Rectal smooth muscle tissue (tissue), 1 donor: ENCODE measurements around the gene IFNA4.
"Not testable (repeated sequence)": the region's sequence is repeated elsewhere in the genome, so short reads cannot be mapped to it uniquely, and the experiment has no call there.

Source experiments
- H3K27ac ChIP-seq: one replicate; pipeline ENCODE4 v1.7.0; 2013; ENCODE audit warnings: low read depth, low read length, inconsistent platforms
- H3K27me3 ChIP-seq: one replicate; pipeline ENCODE4 v1.7.0; 2013; ENCODE audit warnings: low read length; ENCODE audit not compliant: control insufficient read depth, insufficient read depth
- H3K36me3 ChIP-seq: one replicate; pipeline ENCODE4 v1.7.0; 2013; ENCODE audit warnings: low read length; ENCODE audit not compliant: control insufficient read depth, insufficient read depth
- H3K4me1 ChIP-seq: one replicate; pipeline ENCODE4 v1.7.0; 2013; ENCODE audit warnings: low read length; ENCODE audit not compliant: control insufficient read depth, insufficient read depth
- H3K4me3 ChIP-seq: one replicate; pipeline ENCODE4 v1.7.0; 2013; ENCODE audit warnings: low read length
- H3K9ac ChIP-seq: one replicate; pipeline ENCODE4 v1.7.0; 2013; ENCODE audit warnings: low read length

IFNA4 gene

DNA sequence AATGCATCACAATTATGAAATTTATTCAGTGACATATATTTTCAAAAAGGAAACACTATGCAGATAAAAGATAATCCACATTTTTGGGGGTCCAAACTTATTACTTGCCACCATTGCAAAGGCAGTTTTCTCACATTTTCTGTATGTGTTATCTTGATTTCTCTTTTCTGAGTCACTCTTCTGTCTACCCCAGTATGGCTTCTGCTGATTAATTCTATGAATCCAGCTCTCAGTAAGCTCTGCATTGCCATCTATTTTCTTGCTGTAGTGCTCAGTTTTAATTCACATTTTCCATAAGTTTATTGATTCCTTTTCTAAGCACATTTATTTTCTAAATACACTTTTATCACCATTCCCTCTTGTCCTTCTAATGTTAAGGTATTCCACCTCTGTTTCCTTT is 17.8 kb upstream of the IFNA4 start:
- Histone ChIP-seq H3K27me3 (no peaks in the 10 kb centered on the region), H3K4me1 (no peaks in the 10 kb centered on the region), H3K4me3 (no peak overlapping the region), H3K9ac (no peak overlapping the region), H3K27ac (no peak overlapping the region), H3K36me3 (no peaks in the 10 kb centered on the region)

DNA sequence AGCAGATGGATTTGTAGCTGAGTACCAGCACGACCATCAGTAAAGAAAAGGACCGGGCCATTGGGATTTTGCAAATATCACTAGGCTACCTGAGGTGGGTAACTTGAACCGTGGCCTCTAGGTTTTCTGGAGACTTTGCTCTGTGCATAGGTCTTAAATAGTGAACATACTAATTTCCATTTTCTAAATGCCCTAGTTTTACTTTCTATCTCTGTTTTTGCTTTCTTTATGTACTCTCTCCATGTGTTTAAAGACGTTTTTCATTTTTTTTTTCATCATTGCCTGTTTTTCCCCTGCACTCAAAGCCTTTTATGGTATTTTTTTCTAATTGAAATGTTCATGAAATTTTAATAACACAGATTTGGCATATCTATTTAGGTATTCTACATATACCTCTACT is 14.7 kb upstream of the IFNA4 start, which contains the start of gene IFNA7:
Gene IFNA7 (minus strand): TSS at position 101 of the 400 bp plus-strand sequence. CDS start 40 bp downstream, at position 61.
- H3K9ac ChIP-seq, H3K27me3 ChIP-seq, H3K4me1 ChIP-seq, H3K27ac ChIP-seq, H3K4me3 ChIP-seq, H3K36me3 ChIP-seq: not testable (repeated sequence)

DNA sequence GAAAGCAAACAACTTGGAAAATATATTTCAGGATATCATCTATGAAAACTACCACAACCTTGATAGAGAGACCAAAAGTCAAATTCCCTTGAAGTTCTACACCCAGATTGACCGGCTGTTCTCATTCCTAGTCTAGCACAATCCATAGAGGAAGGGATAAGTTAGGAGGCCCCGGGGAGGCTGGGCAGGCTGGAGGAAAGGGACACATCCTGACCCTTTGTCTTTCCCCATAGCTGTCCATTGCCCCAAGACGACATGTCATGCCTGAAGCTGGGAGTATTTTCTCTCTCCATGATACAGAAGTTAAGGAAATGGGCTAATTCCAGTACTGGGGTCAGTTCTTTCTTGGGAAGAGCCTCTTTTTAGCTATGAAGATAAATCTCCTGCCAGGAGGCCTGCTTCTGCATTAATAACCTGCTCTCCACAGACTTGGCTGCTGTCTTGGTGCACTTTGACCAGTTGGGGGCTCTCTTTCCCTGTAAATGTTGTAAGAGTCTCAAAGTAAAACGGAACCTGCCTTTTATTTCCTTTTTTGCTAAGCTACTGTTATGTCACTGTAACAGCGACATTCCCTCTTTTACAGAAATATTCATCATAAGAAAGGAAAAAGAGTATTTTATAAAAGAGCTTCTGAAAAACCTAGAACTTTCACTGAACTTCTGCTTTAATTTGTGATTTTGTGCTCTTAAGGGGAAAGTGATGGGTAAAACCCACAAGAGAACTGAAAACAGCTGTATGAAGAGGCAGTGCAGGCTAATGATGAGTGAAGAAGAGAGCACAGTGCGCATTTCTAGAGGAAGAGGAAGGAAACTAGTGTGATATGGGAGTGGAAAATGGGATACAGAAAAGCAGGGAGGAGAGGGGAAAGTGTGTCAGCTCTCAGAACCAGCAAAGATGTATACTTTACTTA is 7.7 kb upstream of the IFNA4 start:
- H3K4me3 ChIP-seq, H3K27ac ChIP-seq, H3K4me1 ChIP-seq, H3K27me3 ChIP-seq, H3K9ac ChIP-seq, H3K36me3 ChIP-seq: not testable (repeated sequence)

DNA sequence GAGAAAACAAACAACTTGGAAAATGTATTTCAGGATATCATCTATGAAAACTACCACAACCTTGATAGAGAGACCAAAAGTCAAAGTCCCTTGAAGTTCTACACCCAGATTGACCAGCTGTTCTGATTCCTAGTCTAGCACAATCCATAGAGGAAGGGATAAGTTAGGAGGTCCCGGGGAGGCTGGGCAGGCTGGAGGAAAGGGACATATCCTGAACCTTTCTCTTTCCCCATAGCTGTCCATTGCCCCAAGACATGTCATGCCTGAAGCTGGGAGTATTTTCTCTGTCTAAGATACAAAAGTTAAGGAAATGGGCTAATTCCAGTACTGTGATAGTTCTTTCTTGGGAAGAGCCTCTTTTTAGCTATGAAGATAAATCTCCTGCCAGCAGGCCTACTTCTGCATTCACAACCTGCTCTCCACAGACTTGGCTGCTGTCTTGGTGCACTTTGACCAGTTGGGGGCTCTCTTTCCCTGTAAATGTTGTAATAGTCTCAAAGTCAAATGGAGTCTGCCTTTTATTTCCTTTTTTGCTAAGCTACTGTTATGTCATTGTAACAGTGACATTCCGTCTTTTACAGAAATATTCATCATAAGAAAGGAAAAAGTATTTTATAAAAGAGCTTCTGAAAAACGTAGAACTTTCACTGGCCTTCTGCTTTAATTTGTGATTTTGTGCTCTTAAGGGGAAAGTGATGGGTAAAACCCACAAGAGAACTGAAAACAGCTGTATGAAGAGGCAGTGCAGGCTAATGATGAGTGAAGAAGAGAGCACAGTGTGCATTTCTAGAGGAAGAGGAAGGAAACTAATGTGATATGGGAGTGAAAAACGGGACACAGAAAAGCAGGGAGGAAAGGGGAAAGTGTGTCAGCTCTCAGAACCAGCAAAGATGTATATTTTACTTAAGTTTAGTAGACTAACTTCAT is 4.3 kb downstream of the IFNA4 start:
- H3K36me3 ChIP-seq, H3K4me3 ChIP-seq: not testable (repeated sequence)

DNA sequence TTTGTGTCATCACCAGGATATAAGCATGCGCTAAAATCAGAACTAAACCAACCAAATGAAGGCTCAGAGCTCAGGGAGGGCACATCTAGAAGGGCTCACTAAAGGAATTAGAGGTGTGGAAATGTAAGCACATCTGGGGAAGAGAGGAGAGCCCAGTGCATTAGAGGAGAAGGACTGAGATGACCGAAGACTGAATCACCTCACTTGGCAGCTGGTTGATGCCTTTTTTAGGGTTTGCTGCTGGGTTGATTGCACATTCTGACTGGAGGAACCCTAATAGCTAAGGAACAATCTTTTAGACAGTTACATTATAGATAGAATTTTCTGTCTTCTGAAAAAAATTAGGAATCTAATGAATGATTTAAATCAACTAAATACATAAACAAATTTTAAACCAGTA is 12.7 kb downstream of the IFNA4 start:
- H3K27me3 ChIP-seq: no peaks in the 10 kb centered on the region
- no peak overlapping the region for H3K9ac ChIP-seq
- H3K4me1 ChIP-seq: no peaks in the 10 kb centered on the region
- no peak overlapping the region for H3K4me3 ChIP-seq
- H3K36me3 ChIP-seq: no peaks in the 10 kb centered on the region
- H3K27ac ChIP-seq: no peak overlapping the region

More for the DNA sequence above, 4.3 kb downstream of the IFNA4 start:
- not testable (repeated sequence) for H3K27ac ChIP-seq, H3K27me3 ChIP-seq, H3K4me1 ChIP-seq, H3K9ac ChIP-seq

DNA sequence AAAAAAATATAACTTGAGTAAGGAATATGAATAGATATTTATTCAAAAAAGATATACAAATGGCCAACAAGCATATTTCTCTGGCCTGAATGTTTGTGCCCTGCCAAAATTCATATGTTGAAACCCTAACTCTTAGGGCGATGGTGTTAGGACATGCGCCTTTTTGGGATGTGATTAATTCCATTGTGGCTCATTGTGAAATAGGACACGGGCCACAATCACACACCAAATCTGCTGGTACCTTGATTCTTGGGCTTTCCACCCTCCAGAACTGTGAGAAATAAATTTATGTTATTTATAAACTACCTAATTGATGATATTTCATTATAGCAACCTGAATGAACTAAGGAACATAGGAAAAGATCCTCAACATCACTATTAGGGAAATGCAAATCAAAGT is 15.2 kb downstream of the IFNA4 start:
- no peak overlapping the region for H3K27ac ChIP-seq
- H3K4me1 ChIP-seq: no peaks in the 10 kb centered on the region
- no peak overlapping the region for H3K4me3 ChIP-seq

DNA sequence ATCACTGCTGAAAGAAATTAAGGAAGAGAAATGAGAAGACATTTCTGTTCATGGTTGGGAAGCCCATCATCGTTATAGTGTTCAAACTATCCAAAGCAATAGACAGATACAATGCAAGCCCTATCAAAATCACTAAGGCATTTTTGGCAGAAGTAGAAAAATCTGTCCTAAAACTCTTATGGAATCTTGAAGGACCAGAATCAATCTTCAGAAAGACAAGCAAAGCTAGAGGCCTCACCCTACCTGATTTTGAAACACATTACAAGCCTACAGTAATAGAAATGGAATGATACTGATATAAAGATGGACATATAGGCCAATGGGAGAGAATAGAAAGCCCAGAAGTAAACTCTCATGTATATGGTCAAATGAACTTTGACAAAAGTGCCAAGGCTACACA is 16.0 kb downstream of the IFNA4 start:
- Histone ChIP-seq H3K9ac (no peak overlapping the region), H3K4me1 (no peaks in the 10 kb centered on the region), H3K27me3 (no peaks in the 10 kb centered on the region), H3K27ac (no peak overlapping the region), H3K36me3 (no peaks in the 10 kb centered on the region), H3K4me3 (no peak overlapping the region)

More for the DNA sequence above, 15.2 kb downstream of the IFNA4 start:
- H3K36me3 ChIP-seq: no peaks in the 10 kb centered on the region
- no peaks in the 10 kb centered on the region for H3K27me3 ChIP-seq
- H3K9ac ChIP-seq: no peak overlapping the region

DNA sequence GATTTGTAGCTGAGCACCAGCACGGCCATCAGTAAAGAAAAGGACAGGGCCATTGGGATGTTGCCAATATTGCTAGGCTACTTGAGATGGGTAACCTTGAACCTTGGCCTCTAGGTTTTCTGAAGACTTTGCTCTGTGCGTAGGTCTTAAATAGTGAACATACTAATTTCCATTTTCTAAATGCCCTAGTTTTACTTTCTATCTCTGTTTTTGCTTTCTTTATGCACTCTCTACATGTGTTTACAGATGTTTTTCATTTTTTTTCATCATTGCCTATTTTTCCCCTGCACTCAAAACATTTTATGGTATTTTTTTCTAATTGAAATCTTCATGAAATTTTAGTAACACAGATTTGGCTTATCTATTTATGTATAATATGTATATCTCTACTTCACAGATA is 20.8 kb downstream of the IFNA4 start, which contains the start of gene IFNA21:
Gene IFNA21 (minus strand): TSS at position 101 of the 400 bp plus-strand sequence. CDS start 48 bp downstream, at position 53.
- not testable (repeated sequence) for H3K36me3 ChIP-seq, H3K4me1 ChIP-seq, H3K27ac ChIP-seq, H3K27me3 ChIP-seq, H3K4me3 ChIP-seq, H3K9ac ChIP-seq

DNA sequence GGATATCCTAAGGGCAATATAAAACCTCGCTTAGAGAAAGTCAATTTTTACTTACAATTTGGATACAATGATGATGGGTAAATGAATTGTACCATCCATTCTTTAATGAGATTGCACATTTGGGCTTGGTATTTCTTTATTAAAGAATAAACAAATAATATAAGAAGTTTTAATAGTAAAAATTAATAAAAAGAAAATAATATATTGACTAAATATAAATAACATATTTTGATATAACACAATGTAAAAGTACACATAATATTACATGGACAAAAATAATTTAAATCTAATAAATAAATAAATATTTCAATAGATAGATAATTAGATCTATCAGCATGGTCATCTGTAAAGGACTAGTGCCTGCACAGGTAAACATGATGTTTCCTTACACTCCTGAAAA is 21.9 kb downstream of the IFNA4 start:
- H3K4me1 ChIP-seq: no peaks in the 10 kb centered on the region
- no peaks in the 10 kb centered on the region for H3K36me3 ChIP-seq
- no peaks in the 10 kb centered on the region for H3K27me3 ChIP-seq
- no peak overlapping the region for H3K27ac ChIP-seq
- no peak overlapping the region for H3K9ac ChIP-seq
- no peak overlapping the region for H3K4me3 ChIP-seq

DNA sequence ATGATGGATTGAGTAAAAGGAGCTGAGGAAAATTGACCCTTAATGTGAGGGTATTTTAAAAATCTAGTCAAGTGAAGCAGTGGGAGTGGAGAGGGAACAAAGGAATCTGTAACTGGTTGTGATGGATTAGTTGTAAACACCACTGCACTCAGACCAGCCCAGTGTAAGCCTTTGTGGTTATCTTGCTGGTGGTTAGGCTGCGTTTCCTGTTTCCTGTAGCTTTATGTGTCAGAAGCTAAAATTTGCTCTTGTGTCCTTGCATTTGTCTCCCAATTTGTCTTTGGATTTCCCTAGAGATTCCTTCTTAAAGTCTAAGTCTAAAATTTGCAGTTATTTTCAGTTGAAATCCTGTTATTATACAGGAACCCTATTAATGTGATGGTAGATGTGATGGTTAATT is 27.2 kb downstream of the IFNA4 start:
- Histone ChIP-seq H3K27me3 (no peaks in the 10 kb centered on the region), H3K4me1 (no peaks in the 10 kb centered on the region), H3K9ac (no peak overlapping the region), H3K36me3 (no peaks in the 10 kb centered on the region), H3K27ac (no peak overlapping the region), H3K4me3 (no peak overlapping the region)

DNA sequence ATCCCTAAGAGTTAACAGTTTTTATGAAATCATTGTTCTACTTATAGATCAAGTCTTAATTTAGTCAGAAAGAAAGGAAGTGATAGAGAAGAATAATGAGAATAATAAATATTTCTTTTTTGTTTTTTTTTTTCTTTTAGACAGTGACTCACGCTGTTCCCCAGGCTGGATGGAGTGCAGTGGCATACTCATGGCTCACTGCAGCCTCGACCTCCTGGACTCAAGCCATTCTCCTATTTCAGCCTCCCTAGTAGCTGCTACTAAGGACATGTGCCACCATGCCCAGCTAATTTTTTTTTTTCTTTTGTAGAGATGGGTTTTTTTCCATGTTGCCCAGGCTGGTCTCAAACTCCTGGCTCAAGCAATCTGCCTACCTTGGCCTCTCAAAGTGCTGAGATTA is 31.9 kb downstream of the IFNA4 start:
- Histone ChIP-seq H3K4me1 (no peaks in the 10 kb centered on the region), H3K9ac (no peak overlapping the region), H3K4me3 (no peak overlapping the region), H3K36me3 (no peaks in the 10 kb centered on the region), H3K27me3 (no peaks in the 10 kb centered on the region), H3K27ac (no peak overlapping the region)

DNA sequence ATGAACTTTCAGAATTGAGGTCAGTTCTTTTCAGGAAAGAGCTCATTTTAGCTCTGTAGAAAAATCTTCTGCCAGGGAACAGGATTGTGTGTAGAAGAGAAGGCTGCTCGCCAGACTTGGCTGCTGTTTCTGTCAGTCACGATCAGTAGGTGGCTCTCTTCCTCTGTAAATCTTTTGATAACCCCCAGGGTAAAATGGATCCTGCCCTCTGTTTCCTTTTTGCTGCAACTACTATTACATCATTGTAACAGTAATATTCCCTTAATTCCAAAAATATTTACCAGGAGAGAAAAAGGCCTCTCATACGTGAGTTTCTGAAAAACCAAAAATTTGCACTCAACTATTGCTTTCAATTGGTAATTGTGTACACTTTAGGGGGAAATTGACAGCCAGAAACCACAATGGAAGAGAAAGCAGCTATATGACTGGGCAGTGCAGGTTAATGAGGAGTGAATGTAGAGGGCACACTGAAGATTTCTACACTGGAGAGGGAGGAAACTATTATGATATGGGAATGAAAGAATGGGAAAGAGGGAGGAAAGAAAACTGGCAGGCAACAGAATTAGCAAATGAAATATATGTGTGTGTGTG is 33.3 kb downstream of the IFNA4 start:
- H3K36me3 ChIP-seq: no peaks in the 10 kb centered on the region
- H3K27ac ChIP-seq: no peak overlapping the region
- no peak overlapping the region for H3K9ac ChIP-seq
- no peaks in the 10 kb centered on the region for H3K4me1 ChIP-seq
- no peak overlapping the region for H3K4me3 ChIP-seq
- no peaks in the 10 kb centered on the region for H3K27me3 ChIP-seq
